Measurements from ENCODE around the gene KLHL21. TPM values are rescaled to one million over a fixed set of nuclear protein-coding genes. Genes with fewer than 3 reads are reported as not detected.
A peak's percentile ranks its signal among the peaks of the same experiment; 100 is the strongest.

Gene KLHL21
- total RNA-seq, 2 donors from 2014 or later = 20.2 to 46.2 TPM

DNA sequence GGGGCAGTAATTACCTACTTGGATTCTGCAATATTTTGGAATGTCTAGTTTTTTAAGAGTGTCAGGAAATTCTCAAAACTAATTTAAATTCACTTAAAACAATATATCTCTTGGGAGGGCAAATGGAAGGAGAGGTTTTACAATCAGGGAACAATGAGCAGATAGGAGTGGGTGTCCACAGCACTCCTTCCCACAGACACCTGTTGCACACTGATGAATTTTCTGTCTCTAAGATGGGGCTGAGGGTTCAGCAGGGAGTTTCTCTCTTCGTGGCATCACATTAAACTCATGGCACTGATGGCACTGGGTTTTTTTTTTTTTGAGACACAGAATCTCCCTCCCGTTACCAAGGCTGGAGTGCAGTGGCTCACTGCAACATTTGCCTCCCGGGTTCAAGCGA, 16.4 kb upstream of the KLHL21 start:
- no peak overlapping the region for H3K27ac Mint-ChIP-seq
- H3K4me3 Mint-ChIP-seq = no peak overlapping the region
- ATAC-seq (no peak), DNase-seq (ENCODE audit: low spot score) (no peak)
- H3K4me1 Mint-ChIP-seq (ENCODE audit: low read depth in 2 of 2) = peaks cover 11 to 13% of the 10 kb centered on the region in 2 donors
- no peaks in the 10 kb centered on the region for H3K9me3 Mint-ChIP-seq
- no peaks in the 10 kb centered on the region for H3K27me3 Mint-ChIP-seq
- no peaks in the 10 kb centered on the region for H3K36me3 Mint-ChIP-seq

DNA sequence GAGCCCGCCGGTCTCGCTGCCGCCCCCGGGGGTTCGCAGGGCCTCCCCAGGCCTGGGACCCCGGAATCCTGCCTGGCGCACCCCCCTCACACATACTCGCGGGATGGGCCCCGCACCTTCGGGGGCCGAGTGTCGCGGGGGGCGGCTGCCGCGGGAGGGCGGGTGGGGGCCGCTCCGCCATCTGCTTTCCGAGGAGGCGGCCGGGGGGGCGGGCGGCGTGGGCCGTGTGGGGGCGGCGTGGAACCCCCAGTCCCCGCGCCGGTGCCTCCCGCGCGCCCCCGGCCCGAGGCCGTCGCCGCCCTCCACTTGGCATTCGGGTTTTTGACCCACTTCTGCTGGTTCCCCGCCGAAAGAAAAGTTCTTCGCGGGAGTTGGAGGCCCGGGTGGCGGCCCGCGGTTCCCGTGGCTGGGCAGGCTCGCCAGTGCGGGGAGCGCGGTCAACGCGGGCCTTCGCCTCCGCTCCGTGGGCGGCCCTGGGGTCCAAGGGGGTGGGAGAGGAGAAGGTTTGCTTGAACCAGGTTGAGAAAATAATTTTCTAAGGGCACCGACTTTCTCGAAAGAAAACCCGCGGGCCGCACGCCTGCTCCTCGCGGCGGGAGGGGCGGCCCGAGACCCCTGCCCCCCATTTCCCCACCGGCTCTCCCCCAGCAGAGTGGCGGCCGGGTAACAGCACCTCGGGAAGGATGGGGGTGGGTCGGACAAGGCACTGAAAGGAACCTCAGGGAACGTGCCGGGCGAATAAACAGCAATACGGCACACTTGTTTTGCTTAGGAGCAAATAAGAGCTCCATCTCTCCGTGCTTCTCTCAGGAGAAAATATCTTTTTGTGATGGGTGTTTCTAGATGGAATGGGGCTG, 12.5 kb upstream of the KLHL21 start:
- H3K9me3 Mint-ChIP-seq = no peaks in the 10 kb centered on the region
- peak overlapping the region in 1 of 2 donors; percentile 60 for H3K27ac Mint-ChIP-seq
- DNase-seq (ENCODE audit: low spot score) (no peak), ATAC-seq (no peak)
- peaks cover 12 to 16% of the 10 kb centered on the region in 2 donors for H3K4me1 Mint-ChIP-seq (ENCODE audit: low read depth in 2 of 2)
- no peaks in the 10 kb centered on the region for H3K36me3 Mint-ChIP-seq
- H3K27me3 Mint-ChIP-seq = no peaks in the 10 kb centered on the region
- peak overlapping the region; percentile 79 for H3K4me3 Mint-ChIP-seq

DNA sequence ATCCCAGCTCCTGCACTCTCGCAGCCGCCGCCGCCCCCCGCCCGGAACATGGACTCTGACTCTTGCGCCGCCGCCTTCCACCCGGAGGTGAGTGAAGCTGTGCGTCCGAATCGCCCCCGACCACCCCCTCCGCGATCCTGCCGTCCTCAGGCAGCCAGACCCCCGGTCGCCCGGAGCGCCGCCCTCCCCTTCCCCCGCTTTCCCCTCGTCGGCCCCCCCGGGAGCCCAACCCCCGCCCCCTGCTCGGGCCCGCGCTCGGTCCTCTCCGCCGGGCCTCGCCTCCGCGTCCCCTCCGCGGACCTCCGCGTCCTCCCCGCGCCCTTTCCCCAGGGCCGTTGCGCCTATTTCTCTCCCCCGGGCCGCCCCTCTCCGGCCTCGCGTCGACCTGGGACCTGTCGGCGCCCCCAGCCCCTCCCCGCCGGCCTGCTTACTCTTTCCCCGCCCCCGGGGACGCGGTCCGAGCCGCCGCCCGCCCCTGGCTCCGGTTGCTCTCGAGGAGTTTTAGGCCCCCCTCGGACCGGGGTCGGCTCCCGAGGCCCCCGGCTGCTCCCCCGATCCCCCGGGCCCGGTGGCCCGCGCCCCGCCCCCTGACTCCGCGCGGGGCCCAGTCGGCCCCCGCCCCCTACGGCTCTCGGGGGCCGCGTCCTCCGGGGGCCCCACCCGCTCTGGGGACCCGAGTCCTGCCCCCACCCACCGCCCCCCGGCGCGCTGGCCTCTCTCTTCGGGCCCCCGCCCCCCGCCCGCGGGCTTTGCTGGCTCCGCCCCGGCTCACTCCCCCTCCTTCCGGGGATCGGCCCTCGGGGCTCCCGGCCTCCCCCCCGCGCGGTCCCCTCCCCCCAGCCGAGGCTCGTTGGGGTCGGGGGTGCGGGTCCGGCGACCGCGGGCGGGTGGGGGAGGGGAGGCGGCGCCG, 11.6 kb upstream of the KLHL21 start:
- DNase-seq (ENCODE audit: low spot score) = peak; percentile 79
- peaks cover 12 to 16% of the 10 kb centered on the region in 2 donors for H3K4me1 Mint-ChIP-seq (ENCODE audit: low read depth in 2 of 2)
- no peaks in the 10 kb centered on the region for H3K9me3 Mint-ChIP-seq
- ATAC-seq = peak in 1 of 2 donors; percentile 21
- H3K27ac Mint-ChIP-seq = no peak overlapping the region
- H3K36me3 Mint-ChIP-seq = no peaks in the 10 kb centered on the region
- peak overlapping the region; percentile 78 for H3K4me3 Mint-ChIP-seq
- no peaks in the 10 kb centered on the region for H3K27me3 Mint-ChIP-seq

DNA sequence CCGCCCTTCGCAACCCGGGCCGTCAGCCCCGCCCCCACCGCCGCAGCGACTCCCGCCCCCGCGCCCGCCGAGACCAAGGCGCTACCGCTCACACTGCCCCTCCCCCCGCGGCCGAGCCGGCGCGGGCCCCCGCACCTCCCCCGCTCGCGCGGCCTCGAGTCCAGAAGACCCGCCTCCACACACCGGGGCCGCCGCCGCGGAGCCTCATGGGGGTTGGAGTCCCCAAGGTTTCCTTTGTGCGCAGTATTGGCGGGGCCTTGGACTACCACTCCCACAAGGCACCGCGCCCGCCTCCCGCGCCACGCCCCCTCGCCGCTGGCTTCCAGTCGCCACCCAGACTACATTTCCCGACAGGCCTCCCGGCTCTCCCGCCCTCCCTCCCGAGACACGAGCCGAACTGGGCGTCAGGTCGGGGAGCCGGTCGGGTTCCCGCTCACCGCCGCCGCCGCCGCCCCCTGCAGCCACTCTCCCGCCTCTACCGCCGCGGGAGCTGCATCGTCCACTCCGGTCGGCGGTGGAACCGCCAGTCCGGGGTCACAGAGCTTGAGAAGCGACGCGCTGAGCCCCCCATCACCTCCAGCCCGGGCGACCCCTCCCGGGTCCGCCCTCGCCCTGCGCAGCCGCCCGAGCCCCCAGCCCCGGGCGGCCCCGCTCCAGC, 10.8 kb upstream of the KLHL21 start, which contains the start of gene PHF13:
Gene PHF13 (plus strand): TSS at position 371 of the 658 bp plus-strand sequence. CDS start 336 bp downstream, outside the sequence.
- no peaks in the 10 kb centered on the region for H3K36me3 Mint-ChIP-seq
- H3K27ac Mint-ChIP-seq = peak within 1 kb of the TSS; percentile 75 to 82
- ATAC-seq = peak; percentile 99
- H3K9me3 Mint-ChIP-seq = no peaks in the 10 kb centered on the region
- H3K4me3 Mint-ChIP-seq = peak within 1 kb of the TSS; percentile 98
- H3K27me3 Mint-ChIP-seq = no peaks in the 10 kb centered on the region
- DNase-seq (ENCODE audit: low spot score) = peak; percentile 100
- peaks cover 12 to 16% of the 10 kb centered on the region in 2 donors for H3K4me1 Mint-ChIP-seq (ENCODE audit: low read depth in 2 of 2)

DNA sequence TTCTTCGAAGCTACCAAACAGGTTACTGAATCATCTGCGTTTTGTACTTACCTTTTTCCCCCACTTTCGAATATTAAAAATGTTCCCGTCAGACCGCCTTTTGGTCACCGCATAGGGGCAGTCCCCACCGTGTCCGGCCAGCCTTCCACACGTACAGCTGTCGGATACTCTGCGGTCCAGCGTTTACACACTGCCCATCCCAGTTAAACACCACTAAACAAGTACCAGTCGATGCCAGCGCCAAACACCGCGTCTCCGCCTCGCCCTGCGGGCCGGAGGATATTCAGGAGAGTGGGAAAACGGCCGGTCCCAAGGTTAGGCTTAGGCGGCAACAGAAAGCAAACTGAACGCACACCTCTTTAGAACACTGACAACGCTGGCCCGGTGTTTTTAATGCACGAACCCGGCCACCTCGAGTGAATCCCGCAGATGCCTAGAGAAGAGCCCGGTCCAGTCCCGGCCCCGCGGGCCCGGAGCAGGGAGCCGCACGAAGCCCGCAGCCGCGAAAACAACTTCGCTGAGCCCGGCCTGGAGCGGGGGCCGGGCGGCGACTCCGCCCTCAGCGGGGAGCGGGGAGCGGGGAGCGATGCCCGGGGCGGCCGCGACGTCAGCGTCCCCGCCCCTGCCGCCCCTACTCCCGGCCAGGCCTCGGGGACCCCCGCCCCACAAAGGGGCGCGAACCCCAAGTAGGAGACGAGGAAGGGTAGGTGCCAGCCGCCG, 10.1 kb upstream of the KLHL21 start:
- peaks cover 12 to 16% of the 10 kb centered on the region in 2 donors for H3K4me1 Mint-ChIP-seq (ENCODE audit: low read depth in 2 of 2)
- H3K36me3 Mint-ChIP-seq = no peaks in the 10 kb centered on the region
- no peak for DNase-seq (ENCODE audit: low spot score)
- peak in 1 of 2 donors; percentile 55 for ATAC-seq
- no peaks in the 10 kb centered on the region for H3K9me3 Mint-ChIP-seq
- peak overlapping the region; percentile 75 to 82 for H3K27ac Mint-ChIP-seq
- H3K27me3 Mint-ChIP-seq = no peaks in the 10 kb centered on the region
- H3K4me3 Mint-ChIP-seq = peak overlapping the region; percentile 98

DNA sequence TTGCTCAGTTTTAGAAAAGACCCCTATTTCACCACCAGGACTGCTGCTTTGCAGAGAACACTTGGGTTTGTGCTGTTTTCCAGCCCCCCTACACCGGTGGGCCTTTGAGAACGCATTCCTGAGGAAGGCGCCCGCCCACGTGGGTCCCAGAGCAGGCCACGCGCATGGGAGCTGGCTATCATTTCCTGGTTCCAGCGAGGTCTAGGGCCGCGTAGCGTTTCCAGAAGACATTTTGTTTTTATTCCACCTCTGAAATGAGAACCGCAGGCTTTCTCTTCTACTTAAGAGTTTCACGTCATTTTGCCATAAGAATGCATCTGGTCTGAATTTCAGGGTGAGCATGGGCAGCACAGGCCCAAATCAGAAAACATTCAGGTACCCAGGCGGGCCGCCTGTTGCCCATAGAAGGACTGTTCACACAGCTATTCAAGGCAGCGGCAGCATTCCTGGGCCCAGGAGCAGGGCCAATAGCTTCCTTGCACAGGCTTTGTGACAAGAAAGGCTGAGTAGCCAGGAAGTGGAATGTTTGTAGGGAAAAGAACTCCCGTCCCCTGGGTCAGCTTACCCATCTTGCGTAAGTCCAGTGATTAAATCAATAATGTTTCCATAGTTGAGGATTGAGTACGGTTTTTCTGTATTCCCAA, 1.4 kb upstream of the KLHL21 start:
- Mint-ChIP-seq H3K27me3 (no peaks in the 10 kb centered on the region), H3K9me3 (no peaks in the 10 kb centered on the region), H3K4me1 (ENCODE audit: low read depth in 2 of 2) (peaks cover 16 to 32% of the 10 kb centered on the region in 2 donors), H3K4me3 (peak overlapping the region; percentile 79), H3K27ac (peak overlapping the region; percentile 94 to 95), H3K36me3 (no peaks in the 10 kb centered on the region)
- DNase-seq (ENCODE audit: low spot score) (no peak), ATAC-seq (no peak)

DNA sequence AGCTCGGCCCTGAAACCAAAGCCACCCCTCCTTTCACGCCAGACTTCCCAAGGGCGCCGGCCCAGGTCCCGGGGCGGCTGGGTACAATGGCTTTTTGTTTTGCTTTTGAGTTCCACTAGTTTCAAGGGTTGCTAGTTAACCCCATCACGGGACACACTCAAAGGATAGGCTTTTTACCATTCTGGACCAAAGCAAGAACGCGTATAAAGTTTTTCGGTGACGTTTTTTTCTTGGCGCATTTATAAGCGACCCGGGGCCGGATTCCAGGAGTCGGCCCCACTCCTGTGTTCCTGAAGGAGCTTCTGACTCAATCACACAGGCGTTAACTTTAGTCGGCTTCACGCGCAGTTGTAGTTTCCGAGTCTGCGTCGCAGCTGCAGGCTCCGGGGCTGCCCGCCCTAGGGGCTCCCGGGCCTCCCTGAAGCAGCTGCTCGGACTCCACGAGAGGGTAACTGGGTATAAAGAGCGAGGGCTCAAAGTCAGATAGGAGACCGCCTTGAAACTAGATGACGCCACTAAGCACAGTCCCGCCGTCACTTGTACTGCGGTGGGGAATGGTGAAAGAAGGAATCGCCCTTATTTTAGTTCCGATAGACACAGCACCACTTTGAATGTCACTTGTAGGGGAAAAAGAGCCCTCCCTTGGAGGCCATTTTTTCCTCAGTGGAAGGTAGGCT, 707 bp upstream of the KLHL21 start:
- Mint-ChIP-seq H3K9me3 (no peaks in the 10 kb centered on the region), H3K27ac (peak overlapping the region; percentile 94 to 95), H3K4me3 (peak overlapping the region; percentile 79), H3K36me3 (no peaks in the 10 kb centered on the region), H3K27me3 (no peaks in the 10 kb centered on the region), H3K4me1 (ENCODE audit: low read depth in 2 of 2) (peaks cover 21 to 38% of the 10 kb centered on the region in 2 donors)
- peak; percentile 40 to 65 for ATAC-seq
- peak; percentile 74 for DNase-seq (ENCODE audit: low spot score)

DNA sequence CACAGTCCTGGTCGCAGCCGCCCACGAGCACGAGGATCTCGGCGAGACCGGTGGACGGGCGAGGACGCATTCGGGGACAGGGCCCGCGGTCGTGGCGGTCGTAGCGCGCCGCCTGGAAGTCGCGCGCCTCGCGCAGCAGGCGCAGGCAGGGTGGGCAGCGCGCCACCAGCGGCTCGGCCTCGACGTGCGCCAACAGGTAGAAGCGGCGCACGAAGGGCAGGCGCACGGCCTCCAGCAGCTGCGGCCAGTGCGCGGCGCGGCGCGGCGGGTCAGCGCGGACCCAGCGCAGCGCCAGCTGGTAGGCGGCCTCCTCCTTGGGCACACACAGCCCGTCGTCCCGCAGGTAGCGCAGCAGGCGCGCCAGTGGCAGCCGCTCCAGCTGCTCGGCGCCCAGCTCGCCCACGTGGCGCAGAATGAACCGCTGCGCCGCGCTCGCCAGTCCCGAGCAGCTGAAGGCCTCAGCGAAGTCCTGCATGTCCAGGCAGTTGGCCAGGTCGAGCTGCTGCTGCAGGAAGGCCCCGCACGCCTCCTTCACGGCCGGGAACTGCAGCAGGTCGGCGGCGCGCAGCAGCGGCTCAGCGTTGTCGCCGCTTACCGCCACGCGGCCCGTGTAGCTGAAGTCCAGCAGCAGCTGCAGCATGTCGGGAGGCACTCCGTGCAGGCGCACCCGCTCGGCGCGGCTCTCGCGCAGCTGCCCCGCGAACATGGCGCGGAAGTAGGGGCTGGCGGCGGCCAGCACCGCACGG, 573 bp downstream of the KLHL21 start:
- Mint-ChIP-seq H3K4me1 (ENCODE audit: low read depth in 2 of 2) (peaks cover 21 to 38% of the 10 kb centered on the region in 2 donors), H3K36me3 (no peaks in the 10 kb centered on the region), H3K9me3 (no peaks in the 10 kb centered on the region), H3K27me3 (no peaks in the 10 kb centered on the region), H3K4me3 (peak overlapping the region; percentile 94), H3K27ac (peak overlapping the region; percentile 83 to 95)
- ATAC-seq (peak; percentile 66 to 72), DNase-seq (ENCODE audit: low spot score) (no peak)

DNA sequence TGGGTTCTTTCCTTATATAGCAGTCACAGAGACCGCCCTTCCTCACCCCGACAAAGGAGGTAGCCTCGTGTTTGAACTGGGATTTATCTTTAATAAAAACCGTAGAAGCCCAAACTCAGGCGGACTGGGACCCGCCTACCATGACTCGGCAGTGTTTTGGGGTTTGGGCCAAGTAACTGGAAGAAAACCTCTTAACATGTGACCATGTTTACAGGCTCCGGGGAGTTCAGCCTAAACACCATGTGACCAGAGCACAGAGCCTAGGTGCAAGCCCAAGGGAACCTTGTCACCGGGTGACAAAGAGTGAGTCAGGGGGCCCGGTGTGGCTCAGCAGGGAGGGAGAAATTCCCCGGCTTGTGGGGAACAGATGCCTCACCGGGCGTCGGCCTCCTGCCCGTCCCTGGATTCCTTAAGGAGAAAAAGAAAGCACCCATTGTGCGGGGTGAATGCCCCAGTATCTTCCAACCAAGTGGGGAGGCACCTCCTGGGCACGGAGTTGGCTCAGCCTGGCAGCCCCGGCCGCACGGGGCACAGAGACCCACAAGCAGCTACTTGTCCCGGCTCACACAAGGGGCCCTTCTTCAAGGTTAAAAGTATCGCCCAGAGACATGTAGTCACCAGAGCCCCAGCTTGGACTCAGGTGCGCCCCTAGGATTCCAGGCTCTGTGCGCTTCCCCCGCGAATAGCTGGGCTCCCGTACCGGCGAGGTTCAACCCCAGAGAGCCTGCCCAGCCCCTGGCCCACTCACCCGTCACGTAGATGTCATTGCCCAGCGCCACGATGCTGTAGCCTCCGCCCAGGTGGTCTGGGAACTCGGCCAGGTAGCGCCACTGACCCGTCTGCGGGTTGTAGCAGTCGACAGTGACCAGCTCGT, 1.4 kb downstream of the KLHL21 start:
- peak; percentile 62 to 65 for ATAC-seq
- Mint-ChIP-seq H3K9me3 (no peaks in the 10 kb centered on the region), H3K27ac (peak overlapping the region; percentile 83 to 95), H3K36me3 (no peaks in the 10 kb centered on the region), H3K27me3 (no peaks in the 10 kb centered on the region), H3K4me3 (peak overlapping the region; percentile 94), H3K4me1 (ENCODE audit: low read depth in 2 of 2) (peaks cover 22 to 38% of the 10 kb centered on the region in 2 donors)
- peak; percentile 82 for DNase-seq (ENCODE audit: low spot score)

DNA sequence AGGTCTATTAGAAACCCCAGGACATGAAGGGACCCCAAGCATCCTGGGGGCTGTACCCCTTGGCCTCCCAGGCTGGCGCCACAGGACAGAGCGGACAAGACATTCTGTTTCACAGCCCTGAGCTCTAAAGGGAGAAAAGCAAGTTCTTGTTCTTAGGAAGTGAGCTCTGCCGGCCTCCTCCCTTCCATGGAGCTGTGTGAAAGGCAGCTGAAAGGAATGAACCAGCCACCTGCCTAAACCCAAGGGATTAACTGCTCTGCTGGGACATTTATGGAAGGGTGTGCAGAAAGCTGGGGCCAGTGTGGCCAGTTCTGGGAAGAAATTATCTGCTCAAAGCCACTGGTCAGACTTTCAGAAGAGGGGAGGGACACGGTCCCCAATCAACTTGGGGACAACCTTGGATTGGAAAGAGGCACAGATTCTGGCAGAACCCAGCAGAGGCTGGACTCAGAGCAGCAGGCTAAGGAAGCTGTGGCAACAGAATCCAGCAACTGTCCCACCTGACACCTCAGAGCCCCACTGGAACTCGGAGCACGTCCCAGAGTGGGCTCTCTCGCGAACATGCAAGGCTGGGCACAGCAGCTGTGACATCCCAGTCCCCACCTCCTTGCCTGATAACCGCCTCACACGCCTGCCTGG, 2.1 kb downstream of the KLHL21 start:
- peak overlapping the region; percentile 94 for H3K4me3 Mint-ChIP-seq
- no peak for ATAC-seq
- no peak for DNase-seq (ENCODE audit: low spot score)
- H3K9me3 Mint-ChIP-seq = no peaks in the 10 kb centered on the region
- no peaks in the 10 kb centered on the region for H3K36me3 Mint-ChIP-seq
- H3K27me3 Mint-ChIP-seq = no peaks in the 10 kb centered on the region
- H3K27ac Mint-ChIP-seq = peak overlapping the region; percentile 83 to 95
- H3K4me1 Mint-ChIP-seq (ENCODE audit: low read depth in 2 of 2) = peaks cover 30 to 38% of the 10 kb centered on the region in 2 donors

Data from natural killer cell treated with Interleukin-12 subunit alpha and Interleukin-12 subunit beta and Interleukin-15 and Interleukin-18, amount 100 ng/mL, for 72 hours (primary cell).